SKM-1 (cell line): ENCODE results near the gene OASL.
"Not testable (repeated sequence)": the region's sequence is repeated elsewhere in the genome, so short reads cannot be mapped to it uniquely, and the experiment has no call there.

ENCODE experiments used
- DNase-seq: peaks from one replicate; lab custom pipeline; 2025; ENCODE audit not compliant: unreplicated experiment; lab: John Stamatoyannopoulos, UW

The OASL gene

DNA sequence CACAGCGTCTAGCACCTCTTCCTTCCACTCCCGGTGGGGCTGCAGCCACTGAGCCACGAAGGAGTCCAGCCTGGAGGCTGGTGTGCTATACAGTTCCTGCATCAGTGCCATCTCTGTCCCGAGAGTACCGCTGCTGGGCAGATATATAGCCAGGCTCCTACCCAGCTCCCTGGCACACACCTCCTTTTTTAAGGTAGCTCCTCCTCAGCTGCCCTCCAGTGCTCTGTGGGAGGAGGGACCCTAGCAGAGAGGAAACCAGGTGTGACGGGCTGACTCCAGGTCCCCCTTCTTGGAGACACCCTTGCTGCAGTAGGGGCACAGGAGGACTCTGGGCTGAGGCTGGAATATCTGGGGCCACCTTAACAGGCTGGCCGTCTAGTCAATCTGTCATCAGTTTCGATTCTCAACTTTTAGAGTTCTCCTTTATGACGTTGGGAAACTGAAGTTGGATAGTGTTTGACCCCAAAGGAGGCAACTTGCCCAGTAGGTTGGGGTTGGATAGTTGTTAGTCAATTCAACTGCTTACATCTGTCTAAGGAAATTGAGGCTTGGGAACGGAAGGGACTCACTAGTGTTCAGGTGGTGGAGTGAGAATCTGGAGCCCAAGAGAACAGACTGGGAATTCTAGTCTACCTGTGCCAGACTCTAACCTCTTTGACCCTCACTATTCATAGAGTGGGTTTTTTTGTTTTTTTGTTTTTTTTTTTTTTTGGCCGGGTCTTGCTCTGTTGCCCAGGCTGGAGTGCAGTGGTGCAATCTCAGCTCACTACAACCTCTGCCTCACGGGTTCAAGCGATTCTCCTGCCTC, at the start of gene OASL:
OASL (minus strand) TSS at position 386 of the 808 bp plus-strand sequence; CDS start at position 111, 275 bp downstream.
- DNase-seq: no peak

- no peak for DNase-seq
Observed at GRCh38 chr12:121088195-121088585, 49.1 kb upstream of the OASL start.

- DNase-seq: no peak
Observed at GRCh38 chr12:121087467-121088194, 48.6 kb upstream of the OASL start.

DNA sequence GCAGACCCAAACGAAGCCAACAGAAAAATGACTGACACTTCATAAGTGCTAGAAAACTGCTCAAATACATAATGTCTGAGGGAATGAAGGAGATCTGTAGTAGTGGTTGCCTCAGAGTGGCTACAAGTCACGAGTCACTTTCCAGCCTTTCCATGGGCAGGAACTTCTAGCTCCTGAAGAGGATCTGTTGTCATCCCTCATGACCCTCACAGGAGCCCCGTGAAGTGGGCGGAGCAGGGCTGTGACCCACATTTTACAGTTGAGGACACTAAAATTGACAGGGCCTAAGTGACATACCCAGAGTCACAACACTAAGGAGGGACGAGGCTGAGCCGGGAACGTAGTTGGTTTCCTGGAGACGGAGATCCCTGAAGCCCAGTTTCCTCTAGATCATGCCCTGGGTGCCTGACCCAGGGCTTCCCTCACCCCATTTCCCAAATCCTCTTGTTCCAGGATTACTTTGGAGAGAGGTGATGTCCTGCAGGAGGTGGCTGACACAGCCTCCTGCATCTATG, 47.8 kb upstream of the OASL start:
- no peak for DNase-seq

DNA sequence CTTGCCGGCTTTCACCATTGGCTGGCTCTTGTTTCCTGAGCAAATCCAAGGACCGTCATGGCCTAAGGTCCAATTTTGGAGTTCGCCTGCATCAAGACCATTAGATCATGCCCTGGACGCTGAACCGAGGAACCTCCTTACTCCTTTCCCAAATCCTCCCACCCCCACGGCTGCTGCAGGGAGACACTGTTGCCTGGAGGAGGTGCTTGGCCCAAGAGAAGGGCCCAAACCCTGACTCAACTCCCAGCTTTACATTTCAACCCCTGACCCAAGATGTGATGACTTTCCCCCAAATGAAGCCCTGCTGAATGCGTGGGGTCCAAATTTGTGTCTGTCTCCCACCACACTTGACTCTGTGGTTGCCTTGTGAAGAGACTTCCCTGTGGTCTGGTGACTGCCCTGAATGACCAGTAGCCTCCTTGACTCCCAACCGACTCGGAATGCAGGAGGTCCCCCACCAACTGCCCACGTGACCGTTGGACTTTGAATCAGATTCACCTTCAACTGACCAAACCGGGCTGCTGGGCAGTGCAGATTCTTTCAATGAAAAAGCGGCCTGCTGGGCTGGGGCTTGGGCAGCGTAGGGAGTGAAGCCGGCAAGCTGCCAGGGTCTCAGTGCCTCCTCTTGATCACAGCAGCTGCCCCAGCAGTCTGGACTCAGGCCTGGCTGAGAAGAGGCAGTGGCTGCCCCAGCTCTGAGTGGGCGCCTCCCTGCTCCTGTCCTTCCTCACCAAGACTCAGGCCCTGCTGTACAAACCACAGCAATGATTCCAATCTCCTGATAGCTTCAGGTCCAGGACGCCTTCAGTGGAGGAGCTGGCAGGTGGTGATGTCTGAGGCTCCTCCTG, 46.7 kb upstream of the OASL start:
- no peak for DNase-seq

DNA sequence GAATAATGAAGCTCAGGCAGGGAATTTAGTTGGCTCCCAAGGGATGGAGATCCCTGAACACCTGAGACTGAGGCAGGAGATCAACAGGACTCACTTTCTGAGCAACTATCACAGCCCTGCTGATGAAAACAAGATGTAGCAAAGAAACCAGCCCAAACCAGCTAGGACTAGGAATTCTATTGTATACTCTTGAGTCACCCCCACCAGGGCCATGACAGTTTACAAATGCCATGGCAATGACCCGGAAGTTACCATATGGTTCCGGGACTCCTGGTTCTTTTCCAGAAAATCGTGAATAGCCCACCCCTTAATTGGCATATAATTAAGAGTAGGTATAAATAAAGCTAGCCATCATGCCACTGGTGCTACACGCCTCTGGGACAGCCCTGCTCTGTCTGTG, 46.0 kb upstream of the OASL start:
- no peak for DNase-seq

- no peak for DNase-seq
Observed at GRCh38 chr12:121084229-121084628, 45.2 kb upstream of the OASL start.

GRCh38 chr12:121080909-121081308, 41.9 kb upstream of the OASL start:
- DNase-seq: no peak

GRCh38 chr12:121079736-121080272, 40.8 kb upstream of the OASL start:
- DNase-seq: no peak

DNA sequence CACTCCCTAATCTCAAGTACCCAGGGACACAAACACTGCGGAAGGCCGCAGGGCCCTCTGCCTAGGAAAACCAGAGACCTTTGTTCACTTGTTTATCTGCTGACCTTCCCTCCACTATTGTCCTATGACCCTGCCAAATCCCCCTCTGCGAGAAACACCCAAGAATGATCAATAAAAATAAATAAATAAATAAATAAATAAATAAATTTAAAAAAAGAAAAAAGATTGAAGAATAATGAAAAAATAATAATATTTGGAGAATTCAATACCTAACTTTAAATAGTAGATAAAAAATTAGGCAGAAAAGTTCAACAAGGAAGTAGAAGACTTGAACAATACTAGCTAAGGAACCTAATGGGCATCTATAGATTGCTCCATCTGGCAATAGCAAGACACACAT, 38.4 kb upstream of the OASL start:
- not testable (repeated sequence) for DNase-seq

DNA sequence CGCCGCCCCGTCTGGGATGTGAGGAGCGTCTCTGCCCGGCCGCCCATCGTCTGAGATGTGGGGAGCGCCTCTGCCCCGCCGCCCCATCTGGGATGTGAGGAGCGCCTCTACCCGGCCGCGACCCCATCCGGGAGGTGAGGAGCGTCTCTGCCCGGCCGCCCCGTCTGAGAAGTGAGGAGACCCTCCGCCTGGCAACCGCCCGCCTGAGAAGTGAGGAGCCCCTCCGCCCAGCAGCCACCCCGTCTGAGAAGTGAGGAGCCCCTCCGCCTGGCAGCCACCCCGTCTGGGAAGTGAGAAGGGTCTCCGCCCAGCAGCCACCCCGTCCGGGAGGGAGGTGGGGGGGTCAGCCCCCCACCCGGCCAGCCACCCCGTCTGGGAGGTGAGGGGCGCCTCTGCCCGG, 36.9 kb upstream of the OASL start:
- not testable (repeated sequence) for DNase-seq

GRCh38 chr12:121072147-121072546, 33.1 kb upstream of the OASL start:
- no peak for DNase-seq

DNA sequence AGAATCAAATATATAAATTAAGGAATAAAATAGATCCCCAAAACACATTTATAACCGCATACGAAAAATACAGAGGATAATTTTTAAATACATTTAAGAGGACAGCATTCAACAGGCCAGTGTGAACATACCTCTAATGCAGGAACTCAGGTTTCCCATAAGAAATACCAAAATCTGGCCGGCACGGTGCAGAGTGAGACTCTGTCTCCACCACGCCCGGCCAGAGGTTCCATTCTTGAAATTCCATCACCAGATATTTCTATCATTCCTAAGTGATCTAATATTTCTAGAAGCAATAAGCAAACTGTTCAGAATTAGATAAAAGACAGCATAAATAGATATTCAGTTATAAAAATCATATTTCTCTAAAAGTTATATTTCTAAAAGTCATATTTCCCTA, 30.2 kb upstream of the OASL start:
- DNase-seq: no peak

DNA sequence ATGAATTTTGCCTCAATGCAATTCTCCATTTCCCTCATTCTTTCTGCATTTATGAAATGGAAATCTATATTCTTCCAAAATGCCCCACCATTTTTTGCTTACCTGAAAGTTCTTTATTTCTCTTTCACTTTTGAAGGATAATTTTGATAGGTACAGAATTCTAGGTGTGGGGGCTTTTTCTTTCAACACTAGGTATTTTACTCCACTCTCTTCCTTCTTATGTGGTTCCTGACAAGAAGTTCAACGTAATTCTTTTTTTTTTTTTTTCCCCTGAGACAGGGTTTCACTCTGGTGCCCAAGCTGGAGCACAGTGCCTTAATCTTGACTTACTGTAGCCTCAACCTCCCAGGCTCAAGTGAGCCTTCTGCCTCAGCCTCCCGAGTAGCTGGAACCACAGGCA, 26.3 kb upstream of the OASL start:
- no peak for DNase-seq

- DNase-seq: not testable (repeated sequence)
Observed at GRCh38 chr12:121064586-121064985, 25.5 kb upstream of the OASL start.

- no peak for DNase-seq
Observed at GRCh38 chr12:121064116-121064515, 25.1 kb upstream of the OASL start.

DNA sequence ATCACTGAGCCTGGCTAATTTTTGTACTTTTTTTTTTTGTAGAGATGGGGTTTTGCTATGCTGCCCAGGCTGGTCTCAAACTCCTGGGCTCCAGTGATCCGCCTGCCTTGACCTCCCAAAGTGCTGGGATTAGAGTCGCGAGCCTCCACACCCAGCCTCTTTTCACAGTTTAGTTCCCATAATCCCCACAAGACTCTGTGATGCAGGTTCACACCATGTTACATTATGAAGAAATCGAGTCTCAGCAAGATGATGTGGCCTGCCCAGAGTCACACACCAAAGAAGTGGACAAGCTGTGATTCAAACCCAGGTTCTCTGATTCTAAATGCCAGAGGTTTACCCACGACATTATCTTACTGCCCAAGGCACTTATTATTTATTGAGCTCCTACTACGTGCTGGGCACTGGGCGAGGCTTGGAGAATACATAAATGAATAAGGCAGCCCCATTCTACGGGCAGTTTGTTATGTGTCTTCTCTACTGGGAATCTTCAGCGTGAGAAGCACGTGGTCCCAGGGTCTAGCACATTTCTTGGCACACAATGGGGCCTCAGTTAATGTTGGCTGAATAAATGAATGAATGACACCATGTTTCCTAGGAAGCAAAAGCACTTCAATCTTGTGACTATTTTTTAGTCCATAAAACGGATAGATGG, 23.5 kb upstream of the OASL start:
- DNase-seq: no peak

DNA sequence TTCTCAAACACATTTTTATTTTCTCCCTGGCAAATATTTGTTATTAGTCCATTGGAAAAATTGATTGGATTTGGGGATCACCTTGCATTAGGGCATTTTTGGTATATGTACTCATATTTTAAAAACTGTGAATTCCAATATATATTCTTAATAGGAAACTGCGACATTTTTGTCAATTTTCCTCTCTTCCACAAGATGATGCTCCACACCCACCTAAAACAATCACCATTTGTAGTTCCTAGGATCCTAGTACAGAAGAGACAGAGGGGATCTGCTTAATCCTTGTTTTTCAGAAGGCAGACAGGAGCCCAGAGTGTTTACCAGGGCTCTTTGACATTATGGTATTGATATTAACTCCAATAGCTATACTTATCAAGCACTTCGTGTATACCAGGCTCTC, 22.8 kb upstream of the OASL start:
- no peak for DNase-seq

GRCh38 chr12:121060149-121061001, 21.3 kb upstream of the OASL start:
- peak; percentile 16 for DNase-seq
